HG02973 (cell line): ENCODE data around the gene ASH1L.
"Not testable (repeated sequence)": the region's sequence is repeated elsewhere in the genome, so short reads cannot be mapped to it uniquely, and the experiment has no call there.

Experiments used
- ATAC-seq: cut with Tn5 transposase; IDR thresholded peaks from one replicate; pipeline ENCODE4 v1.9.1; 2021; ENCODE audit warnings: moderate library complexity; ENCODE audit not compliant: unreplicated experiment

The ASH1L gene

DNA sequence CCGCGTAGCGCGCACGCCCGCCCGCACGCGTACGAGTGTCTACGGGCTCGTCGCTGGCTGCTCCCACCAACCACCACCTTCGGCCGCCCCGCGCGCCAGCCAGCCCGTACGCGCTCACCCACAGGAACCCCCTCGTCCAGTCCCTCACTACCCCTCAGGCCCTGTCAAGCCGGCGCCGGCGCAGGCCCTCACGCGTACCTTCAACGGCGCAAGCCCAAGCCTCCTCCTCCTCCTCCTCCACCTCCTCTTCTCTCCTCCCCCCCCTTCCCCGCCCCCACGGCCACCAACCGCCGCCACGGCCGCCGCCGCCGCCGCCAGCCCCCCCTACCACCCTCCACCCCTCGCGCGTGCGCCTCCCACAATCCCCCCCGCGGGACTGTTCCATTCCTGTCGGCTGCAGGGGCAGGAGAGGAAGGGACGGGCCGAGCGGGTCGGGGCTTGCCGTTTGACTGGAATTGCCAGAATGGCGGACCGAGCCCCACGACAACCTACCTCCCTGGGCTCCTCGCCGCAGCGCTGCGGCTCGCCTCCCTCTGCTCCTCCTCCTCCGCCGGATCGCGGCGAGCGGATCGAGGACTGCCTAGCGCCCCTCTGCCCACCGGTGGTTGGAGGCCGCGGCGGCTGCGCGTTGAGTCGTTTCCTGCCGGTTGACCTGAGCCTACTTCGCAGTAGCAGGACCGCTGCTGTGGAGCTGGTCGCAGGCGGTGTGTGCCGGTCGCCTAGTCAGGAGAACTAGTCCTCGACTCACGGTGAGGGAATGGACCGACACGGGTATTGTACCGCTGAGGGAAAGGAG lies at the start of gene ASH1L:
Gene ASH1L, minus strand, starts transcription at position 223 of the 796 bp plus-strand sequence. CDS start 41,284 bp downstream, outside the sequence.
- peak; percentile 55 for ATAC-seq

GRCh38 chr1:155610257-155610647 lies 47.6 kb upstream of the ASH1L start:
- ATAC-seq = not testable (repeated sequence)

GRCh38 chr1:155609515-155610256 lies 47.1 kb upstream of the ASH1L start, which contains the start of gene MSTO1:
Gene MSTO1, plus strand, starts transcription at chr1:155610218. Its CDS starts 31 bp downstream, at chr1:155610249.
- ATAC-seq = peak; percentile 88

- no peak for ATAC-seq
Observed at GRCh38 chr1:155608888-155609225, 46.3 kb upstream of the ASH1L start.

DNA sequence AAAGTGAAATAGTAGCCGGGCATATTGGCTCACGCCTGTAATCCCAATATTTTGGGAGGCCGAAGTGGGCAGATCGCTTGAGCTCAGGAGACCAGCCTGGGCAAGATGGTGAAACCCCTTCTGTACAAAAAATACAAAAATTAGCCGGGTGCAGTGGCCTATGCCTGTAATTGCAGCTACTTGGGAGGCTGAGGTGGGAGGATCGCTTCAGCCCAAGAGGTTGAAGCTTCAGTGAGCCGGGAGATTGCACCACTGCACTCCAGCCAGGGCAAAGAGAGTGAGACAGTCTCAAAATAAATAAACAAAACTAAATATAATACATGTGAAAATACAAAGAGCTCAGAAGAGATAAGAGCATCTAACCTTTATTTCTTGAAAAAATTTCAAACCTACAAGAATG lies 45.1 kb upstream of the ASH1L start:
- no peak for ATAC-seq

- not testable (repeated sequence) for ATAC-seq
Observed at GRCh38 chr1:155599828-155600572, 37.4 kb upstream of the ASH1L start.

DNA sequence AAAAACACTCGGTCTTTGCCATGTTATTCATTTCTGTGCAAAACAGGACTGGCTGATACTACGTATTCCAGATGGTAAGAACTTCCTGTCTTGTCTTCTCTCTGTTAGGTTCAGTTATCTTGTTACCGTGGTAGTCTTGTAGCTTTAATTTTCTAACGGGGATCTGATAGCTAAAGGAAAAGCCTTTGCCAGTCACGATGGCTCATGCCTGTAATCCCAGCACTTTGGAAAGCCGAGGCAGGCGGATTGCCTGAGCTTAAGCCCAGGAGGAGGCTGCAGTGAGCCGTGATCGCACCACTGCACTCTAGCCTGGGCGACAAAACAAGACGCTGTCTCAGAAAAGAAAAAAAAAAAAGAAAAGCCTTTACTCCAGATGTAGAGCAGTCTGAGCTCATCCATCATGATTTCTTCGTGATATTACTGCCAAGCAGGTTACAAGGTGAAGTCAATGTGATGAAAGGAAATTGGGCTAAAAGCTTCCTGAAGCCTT lies 36.3 kb upstream of the ASH1L start:
- ATAC-seq = no peak

DNA sequence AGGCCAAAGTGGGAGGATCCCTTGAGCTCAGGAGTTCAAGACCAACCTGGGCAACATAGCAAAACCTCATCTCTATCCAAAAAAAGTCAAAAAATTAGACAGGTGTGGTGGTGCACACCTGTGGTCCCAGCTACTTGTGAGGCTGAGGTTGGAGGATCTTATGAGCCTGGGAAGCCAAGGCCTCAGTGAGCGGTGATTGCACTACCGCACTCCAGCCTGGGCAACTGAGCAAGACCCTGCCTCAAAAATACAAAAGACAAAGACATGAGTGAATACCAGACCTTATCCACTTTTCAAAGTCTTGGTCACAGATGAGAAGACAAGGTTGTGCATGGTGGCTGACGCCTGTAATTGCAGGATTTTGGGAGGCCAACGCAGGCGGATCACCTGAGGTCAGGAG lies 34.3 kb upstream of the ASH1L start:
- ATAC-seq = no peak

DNA sequence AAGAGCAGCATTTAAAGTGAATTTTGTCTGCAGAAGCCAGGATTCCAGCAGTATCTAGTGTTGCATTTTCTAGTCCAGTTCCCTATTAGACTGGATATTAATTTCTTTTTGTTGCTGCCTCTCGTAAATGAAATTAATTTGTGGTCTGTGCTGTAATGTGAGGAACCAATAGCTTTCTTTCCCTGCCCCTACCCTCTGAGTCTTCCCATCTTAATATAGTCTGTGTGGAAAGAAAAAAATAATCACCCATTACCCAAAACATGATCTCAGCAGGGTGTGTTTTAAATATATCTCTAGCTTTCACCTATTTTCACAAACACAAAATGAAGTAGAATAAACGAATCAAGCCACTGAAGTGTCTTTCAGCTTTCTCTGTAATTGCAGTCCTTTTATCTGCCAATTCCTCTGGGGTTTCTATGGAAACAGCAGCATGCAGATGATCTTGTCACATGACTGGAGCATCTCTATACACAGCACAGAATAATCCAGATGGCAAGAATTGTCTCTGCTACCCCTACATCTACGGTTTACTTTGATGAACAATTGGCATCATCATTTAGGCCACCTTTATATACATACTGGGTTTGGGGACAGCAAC lies 33.4 kb upstream of the ASH1L start:
- ATAC-seq = not testable (repeated sequence)

DNA sequence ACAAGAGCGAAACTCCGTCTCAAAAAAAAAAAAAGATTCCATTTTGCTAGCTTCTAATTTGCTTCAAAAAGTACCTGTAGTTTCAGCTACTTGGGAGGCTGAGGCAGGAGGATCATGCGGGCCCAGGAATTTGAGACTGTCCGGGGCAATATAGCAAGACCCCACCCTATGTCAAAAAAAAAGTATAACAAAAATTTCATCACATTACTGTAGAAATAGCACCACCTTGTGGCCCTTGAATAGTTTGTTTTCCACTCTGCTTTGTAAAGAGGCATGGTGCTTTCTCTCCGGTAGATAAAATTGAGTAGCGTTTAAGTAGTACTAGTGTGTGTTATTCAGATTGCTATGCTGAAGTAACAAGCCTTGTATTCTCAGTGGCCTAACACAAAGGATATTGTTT lies 29.2 kb upstream of the ASH1L start:
- no peak for ATAC-seq

DNA sequence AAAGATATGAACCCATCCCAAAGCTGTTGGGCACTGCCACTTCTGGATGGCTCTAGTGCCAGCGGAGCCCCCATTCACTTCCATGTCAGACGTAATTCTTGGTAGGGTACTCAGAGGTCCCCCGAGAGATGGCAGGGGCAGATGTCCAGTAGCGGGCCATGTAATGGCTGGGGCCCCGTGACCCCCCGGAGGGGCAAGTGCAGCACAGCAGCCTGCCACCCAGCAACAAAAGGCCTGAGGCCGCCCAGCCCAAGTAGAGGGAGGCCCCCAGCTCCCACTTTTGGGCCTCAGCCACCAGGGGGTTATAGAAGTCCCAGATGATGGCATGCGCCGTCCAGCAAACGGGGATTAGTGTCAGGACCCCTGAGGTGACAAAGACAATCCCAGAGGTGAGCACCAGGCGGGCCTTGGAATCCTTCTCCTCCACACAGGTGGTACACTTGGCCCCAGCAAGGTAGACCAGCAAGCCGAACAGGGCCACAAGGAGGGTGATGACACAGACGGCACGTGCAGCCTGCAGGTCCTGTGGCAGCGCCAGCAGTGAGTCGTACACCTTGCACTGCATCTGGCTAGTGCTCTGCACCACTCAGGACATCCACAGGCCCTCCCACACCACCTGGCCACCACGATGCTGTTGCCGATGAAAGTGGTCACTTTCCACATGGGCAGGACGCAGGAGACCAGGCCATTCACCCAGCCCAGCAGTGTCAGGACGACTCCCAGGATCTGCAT lies 28.1 kb upstream of the ASH1L start:
- not testable (repeated sequence) for ATAC-seq

- not testable (repeated sequence) for ATAC-seq
Observed at GRCh38 chr1:155589282-155589681, 26.7 kb upstream of the ASH1L start.

DNA sequence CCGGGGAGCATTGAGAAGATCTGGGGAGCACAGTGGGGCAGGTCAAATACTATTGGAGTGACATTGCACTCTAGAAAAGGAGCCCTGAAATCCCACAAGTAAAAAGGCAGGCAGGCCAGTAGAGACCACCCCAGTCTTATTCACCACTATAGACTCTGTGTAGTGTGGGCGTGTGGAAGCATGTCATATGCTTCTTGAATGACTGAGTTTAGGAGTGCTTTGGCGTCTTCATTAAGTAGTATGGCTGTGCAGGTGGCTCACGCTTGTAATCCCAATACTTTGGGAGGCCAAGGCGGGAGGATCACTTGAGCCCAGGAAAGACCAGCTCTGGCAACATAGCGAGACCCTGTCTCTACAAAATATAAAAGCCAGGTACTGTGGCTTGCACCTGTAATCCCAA lies 21.2 kb upstream of the ASH1L start:
- ATAC-seq = not testable (repeated sequence)

DNA sequence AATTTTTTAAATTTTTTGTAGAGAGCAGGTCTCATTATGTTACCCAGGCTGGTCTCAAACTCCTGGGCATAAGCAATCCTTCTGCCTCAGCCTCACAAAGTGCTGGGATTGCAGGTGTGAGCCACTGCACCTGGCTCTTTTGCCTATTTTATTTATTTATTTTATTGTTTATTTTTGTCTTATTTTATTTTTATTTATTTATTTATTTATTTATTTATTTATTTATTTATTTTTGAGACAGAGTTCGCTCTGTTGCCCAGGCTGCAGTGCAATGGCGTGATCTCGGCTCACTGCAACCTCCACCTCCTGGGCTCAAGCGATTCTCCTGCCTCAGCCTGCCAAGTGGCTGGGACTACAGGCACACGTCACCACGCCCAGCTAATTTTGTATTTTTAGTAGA lies 13.0 kb upstream of the ASH1L start:
- not testable (repeated sequence) for ATAC-seq

GRCh38 chr1:155574077-155574476 lies 11.5 kb upstream of the ASH1L start:
- no peak for ATAC-seq

GRCh38 chr1:155570593-155570990 lies 8.0 kb upstream of the ASH1L start:
- no peak for ATAC-seq

DNA sequence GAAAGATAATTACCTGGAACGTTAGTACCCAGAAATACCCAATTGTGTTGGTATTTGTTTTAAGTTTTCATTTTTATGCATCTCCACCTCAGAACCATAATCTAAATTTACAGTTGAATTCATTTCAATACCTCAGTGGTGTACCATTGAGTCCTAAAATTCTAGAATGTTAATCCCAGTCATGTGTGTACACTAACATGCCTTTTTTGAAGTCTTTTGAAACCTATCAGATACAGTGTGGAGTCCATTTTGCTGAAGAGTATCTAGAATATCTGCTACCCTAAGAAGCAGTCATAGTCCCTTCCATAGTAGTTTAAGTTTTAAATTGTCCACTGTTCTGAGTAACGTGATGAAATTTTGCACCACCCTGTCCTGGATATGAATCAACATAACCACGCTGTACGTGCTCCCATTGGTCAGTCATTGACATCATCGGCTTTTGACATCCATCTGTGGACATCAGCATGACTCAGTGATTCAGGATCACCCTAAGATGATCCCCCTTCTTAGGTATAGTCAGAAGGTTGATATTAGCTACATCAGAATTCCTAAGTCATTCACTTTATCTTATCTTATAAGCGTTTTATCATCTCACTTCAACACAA lies 7.5 kb upstream of the ASH1L start:
- ATAC-seq = no peak

GRCh38 chr1:155563377-155564022 lies 897 bp upstream of the ASH1L start:
- ATAC-seq = not testable (repeated sequence)
